HL-60 (cell line): ENCODE data around the gene SLC9C2.

Experiments
- DNase-seq, 2 experiments: peaks; one replicate each; pipeline ENCODE4 v3.0.0-alpha.2; 2010 to 2020; ENCODE audit warnings: low read depth in 1 of 2, low spot score in 1 of 2
- H3K27ac ChIP-seq: fragments of 250-450 bp; sonication (Bioruptor Pico); replicated peaks from 2 replicates; pipeline ENCODE4 v1.5.1; 2020; ENCODE audit warnings: mild to moderate bottlenecking, moderate library complexity
- H3K27me3 ChIP-seq: fragments of 250-450 bp; sonication (Bioruptor Pico); 2 replicates; pipeline ENCODE4 v1.5.1; 2021; ENCODE audit warnings: mild to moderate bottlenecking, moderate library complexity; ENCODE audit not compliant: insufficient read depth, poor library complexity, severe bottlenecking
- H3K4me3 ChIP-seq: replicated peaks from 2 replicates; pipeline ENCODE4 v1.5.1; 2011; ENCODE audit warnings: mild to moderate bottlenecking, control low read depth, low read length; ENCODE audit not compliant: insufficient read depth
- GABPA ChIP-seq: IDR thresholded peaks from 2 replicates; pipeline ENCODE4 v1.6.1; 2012; ENCODE audit warnings: low read depth
- POLR2AphosphoS5 ChIP-seq: IDR thresholded peaks from 2 replicates; pipeline ENCODE4 v1.6.1; 2012; ENCODE audit warnings: low read depth
- SPI1 ChIP-seq: IDR thresholded peaks from 2 replicates; pipeline ENCODE4 v1.6.1; 2012; ENCODE audit warnings: low read depth, mild to moderate bottlenecking, borderline replicate concordance
- TF ChIP-seq, protein P1 (sequence below): IDR thresholded peaks from one replicate; pipeline ENCODE4 v1.5.1; 2011; ENCODE audit warnings: low read length, control low read depth, inconsistent platforms; ENCODE audit not compliant: insufficient read depth
- TF ChIP-seq, protein P2 (sequence below): IDR thresholded peaks from 2 replicates; pipeline ENCODE4 v1.6.1; 2012; ENCODE audit warnings: low read depth; ENCODE audit not compliant: insufficient replicate concordance

SLC9C2 gene

DNA sequence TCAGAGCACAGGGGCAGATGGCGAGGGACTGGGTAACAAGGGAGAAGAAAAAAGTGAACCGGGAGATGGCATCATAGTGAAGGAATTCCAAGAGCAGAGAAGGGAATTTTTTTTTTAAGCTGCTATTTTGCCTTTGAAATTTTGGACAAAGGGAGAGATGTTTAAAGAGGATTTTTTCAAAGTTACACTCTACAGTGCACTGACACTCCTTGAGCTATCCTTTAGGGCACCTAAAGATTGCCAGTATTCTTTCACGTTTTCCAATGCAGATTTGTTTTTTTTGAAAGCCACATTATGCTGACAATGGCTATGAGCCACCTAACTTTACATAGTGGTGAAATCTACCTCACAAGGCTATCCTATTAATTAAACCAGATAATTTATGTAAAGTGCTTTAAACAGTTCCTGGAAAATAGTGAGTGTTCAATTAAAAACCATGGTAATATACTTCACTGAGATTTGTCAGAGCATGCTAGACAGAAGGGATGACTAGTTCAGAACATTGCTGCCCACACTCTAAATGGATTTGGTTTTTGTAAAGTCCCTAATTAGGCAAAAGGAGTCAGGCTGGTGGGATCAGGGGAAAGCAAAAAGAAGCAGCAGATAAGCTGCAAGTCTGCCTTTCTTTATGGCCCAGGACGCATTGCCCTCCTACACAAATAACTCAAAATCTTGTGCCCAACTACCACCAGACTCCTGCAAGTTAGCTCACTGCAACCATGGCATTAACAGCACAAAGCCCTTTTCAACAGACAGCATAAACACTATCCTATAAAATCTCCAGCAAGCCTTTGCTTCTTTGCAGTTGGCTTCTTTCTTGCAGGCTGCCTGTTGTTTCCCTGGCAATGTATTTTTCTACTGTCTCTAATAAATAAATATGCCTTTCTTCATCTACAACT, 71.8 kb downstream of the SLC9C2 start:
- no peak overlapping the region for H3K4me3 ChIP-seq
- DNase-seq: no peak
- H3K27me3 ChIP-seq: no peaks in the 10 kb centered on the region
- TF ChIP-seq SPI1: no peak
- no peak for TF ChIP-seq GABPA
- TF ChIP-seq, protein P1, sequence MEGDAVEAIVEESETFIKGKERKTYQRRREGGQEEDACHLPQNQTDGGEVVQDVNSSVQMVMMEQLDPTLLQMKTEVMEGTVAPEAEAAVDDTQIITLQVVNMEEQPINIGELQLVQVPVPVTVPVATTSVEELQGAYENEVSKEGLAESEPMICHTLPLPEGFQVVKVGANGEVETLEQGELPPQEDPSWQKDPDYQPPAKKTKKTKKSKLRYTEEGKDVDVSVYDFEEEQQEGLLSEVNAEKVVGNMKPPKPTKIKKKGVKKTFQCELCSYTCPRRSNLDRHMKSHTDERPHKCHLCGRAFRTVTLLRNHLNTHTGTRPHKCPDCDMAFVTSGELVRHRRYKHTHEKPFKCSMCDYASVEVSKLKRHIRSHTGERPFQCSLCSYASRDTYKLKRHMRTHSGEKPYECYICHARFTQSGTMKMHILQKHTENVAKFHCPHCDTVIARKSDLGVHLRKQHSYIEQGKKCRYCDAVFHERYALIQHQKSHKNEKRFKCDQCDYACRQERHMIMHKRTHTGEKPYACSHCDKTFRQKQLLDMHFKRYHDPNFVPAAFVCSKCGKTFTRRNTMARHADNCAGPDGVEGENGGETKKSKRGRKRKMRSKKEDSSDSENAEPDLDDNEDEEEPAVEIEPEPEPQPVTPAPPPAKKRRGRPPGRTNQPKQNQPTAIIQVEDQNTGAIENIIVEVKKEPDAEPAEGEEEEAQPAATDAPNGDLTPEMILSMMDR: no peak
- TF ChIP-seq, protein P2, sequence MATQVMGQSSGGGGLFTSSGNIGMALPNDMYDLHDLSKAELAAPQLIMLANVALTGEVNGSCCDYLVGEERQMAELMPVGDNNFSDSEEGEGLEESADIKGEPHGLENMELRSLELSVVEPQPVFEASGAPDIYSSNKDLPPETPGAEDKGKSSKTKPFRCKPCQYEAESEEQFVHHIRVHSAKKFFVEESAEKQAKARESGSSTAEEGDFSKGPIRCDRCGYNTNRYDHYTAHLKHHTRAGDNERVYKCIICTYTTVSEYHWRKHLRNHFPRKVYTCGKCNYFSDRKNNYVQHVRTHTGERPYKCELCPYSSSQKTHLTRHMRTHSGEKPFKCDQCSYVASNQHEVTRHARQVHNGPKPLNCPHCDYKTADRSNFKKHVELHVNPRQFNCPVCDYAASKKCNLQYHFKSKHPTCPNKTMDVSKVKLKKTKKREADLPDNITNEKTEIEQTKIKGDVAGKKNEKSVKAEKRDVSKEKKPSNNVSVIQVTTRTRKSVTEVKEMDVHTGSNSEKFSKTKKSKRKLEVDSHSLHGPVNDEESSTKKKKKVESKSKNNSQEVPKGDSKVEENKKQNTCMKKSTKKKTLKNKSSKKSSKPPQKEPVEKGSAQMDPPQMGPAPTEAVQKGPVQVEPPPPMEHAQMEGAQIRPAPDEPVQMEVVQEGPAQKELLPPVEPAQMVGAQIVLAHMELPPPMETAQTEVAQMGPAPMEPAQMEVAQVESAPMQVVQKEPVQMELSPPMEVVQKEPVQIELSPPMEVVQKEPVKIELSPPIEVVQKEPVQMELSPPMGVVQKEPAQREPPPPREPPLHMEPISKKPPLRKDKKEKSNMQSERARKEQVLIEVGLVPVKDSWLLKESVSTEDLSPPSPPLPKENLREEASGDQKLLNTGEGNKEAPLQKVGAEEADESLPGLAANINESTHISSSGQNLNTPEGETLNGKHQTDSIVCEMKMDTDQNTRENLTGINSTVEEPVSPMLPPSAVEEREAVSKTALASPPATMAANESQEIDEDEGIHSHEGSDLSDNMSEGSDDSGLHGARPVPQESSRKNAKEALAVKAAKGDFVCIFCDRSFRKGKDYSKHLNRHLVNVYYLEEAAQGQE: no peak
- no peak for TF ChIP-seq POLR2AphosphoS5
- no peak overlapping the region for H3K27ac ChIP-seq

DNA sequence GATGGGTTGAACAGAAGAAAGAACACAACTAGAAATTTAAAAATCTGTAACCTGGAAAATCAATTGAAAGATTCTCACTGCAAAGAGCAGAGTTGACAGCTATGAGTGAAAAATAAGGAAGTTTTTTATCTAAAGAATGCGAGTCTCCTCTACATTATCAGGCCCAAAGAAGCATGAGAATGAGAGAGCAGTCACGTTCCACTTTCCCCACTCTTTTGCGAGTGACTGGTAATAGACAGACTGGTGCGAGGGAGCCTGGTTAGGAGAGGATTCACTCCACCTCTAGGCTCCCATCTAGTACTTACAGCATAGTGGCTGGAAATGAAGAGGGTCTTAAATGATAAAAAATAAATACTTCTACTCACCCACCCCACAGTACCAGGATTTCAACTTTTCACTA, 73.8 kb downstream of the SLC9C2 start:
- no peak for DNase-seq
- H3K4me3 ChIP-seq: no peak overlapping the region
- H3K27ac ChIP-seq: no peak overlapping the region
- TF ChIP-seq SPI1 (no peak), GABPA (no peak), POLR2AphosphoS5 (no peak)
- TF ChIP-seq, protein P2: no peak
- TF ChIP-seq, protein P1: no peak
- H3K27me3 ChIP-seq: no peaks in the 10 kb centered on the region

DNA sequence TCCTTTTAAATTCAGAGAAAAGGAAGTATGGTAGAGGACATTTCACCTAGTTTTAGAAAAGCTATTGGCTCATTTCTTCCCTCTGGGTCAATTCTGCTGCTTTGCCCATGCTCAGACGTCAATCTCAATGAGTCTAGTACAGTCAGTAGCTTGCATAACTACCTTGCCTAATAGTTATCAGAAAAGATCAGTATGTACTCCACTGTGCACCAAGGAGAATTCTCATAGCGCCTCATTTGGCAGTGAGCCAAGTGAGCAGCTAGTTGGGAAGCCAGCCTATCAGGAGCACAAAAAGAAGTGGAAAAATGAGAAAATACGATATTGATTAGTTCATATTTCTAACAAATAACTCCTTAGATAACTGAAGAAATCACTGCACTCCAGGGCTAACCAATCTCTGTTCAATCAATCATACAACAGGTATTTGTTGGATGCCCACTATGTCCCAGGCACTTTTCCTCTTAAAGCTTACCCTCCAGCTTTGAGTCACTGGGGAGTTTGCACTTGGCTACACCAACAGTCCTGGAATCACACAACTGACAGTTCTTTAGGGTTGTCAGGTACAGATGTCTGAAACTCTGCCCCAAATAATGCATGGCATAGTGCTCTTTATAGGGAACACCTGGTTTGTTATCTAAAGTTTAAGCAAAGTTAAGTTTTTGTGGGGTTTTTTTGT, 75.6 kb downstream of the SLC9C2 start:
- no peak for DNase-seq
- TF ChIP-seq, protein P1: no peak
- TF ChIP-seq SPI1: no peak
- TF ChIP-seq, protein P2: no peak
- no peak for TF ChIP-seq POLR2AphosphoS5
- no peak for TF ChIP-seq GABPA
- Histone ChIP-seq H3K27ac (no peak overlapping the region), H3K4me3 (no peak overlapping the region), H3K27me3 (no peaks in the 10 kb centered on the region)
